GM23248 (cell line): Measurements from ENCODE around the gene EGR1. TPM values are rescaled to one million over a fixed set of nuclear protein-coding genes. Genes with fewer than 3 reads are reported as not detected.
A peak's percentile ranks its signal among the peaks of the same experiment; 100 is the strongest.

Experiments
- DNase-seq: peaks from one replicate; pipeline ENCODE4 v3.0.0-alpha.2; 2015
- H2AFZ ChIP-seq: fragments of 200-600 bp; sonication (generic); 2 replicates; pipeline ENCODE4 v1.6.1; 2016; ENCODE audit warnings: antibody characterized with exemption
- H3F3A ChIP-seq: fragments of 200-600 bp; sonication (generic); 2 replicates; pipeline ENCODE4 v1.6.1; 2016; ENCODE audit warnings: mild to moderate bottlenecking, antibody characterized with exemption, mixed run types; ENCODE audit not compliant: insufficient read depth
- H3K27ac ChIP-seq: fragments of 200-600 bp; sonication (generic); 2 replicates; pipeline ENCODE4 v1.5.1; 2016; ENCODE audit warnings: mild to moderate bottlenecking
- H3K27me3 ChIP-seq: fragments of 200-600 bp; sonication (generic); replicated peaks from 2 replicates; pipeline ENCODE4 v1.6.1; 2016; ENCODE audit warnings: mild to moderate bottlenecking; ENCODE audit not compliant: insufficient read depth
- H3K36me3 ChIP-seq: fragments of 200-600 bp; sonication (generic); 2 replicates; pipeline ENCODE4 v1.6.1; 2016; ENCODE audit warnings: low read depth, mild to moderate bottlenecking
- H3K4me1 ChIP-seq: fragments of 200-600 bp; sonication (generic); 2 replicates; pipeline ENCODE4 v1.6.1; 2016; ENCODE audit warnings: mild to moderate bottlenecking; ENCODE audit not compliant: insufficient read depth
- H3K4me2 ChIP-seq: fragments of 200-600 bp; sonication (generic); one replicate; pipeline ENCODE4 v1.6.1; 2016; ENCODE audit warnings: mild to moderate bottlenecking; ENCODE audit not compliant: unreplicated experiment
- H3K4me3 ChIP-seq: fragments of 200-600 bp; sonication (generic); 2 replicates; pipeline ENCODE4 v1.5.1; 2016; ENCODE audit warnings: mild to moderate bottlenecking
- H3K79me2 ChIP-seq: fragments of 200-600 bp; sonication (generic); 2 replicates; pipeline ENCODE4 v1.6.1; 2016; ENCODE audit warnings: mild to moderate bottlenecking; ENCODE audit not compliant: insufficient read depth
- H3K9ac ChIP-seq: fragments of 200-600 bp; sonication (generic); 2 replicates; pipeline ENCODE4 v1.6.1; 2016; ENCODE audit warnings: mild to moderate bottlenecking
- H3K9me2 ChIP-seq: fragments of 200-600 bp; sonication (generic); 2 replicates; pipeline ENCODE4 v1.6.1; 2016; ENCODE audit warnings: mixed run types, mild to moderate bottlenecking, moderate library complexity; ENCODE audit not compliant: insufficient read depth
- H3K9me3 ChIP-seq: fragments of 200-600 bp; sonication (generic); one replicate; pipeline ENCODE4 v1.6.1; 2017; ENCODE audit warnings: low read depth
- H4K20me1 ChIP-seq: fragments of 200-600 bp; sonication (generic); 2 replicates; pipeline ENCODE4 v1.6.0; 2016; ENCODE audit not compliant: insufficient read depth
- EZH2 ChIP-seq: fragments of 200-600 bp; sonication (generic); IDR thresholded peaks from 2 replicates; pipeline ENCODE4 v1.6.1; 2018; ENCODE audit warnings: antibody characterized with exemption, mild to moderate bottlenecking; ENCODE audit not compliant: insufficient read depth, poor library complexity, severe bottlenecking
- EZH2phosphoT487 ChIP-seq: fragments of 200-600 bp; sonication (generic); IDR thresholded peaks from 2 replicates; pipeline ENCODE4 v1.6.1; 2018; ENCODE audit warnings: antibody characterized with exemption, moderate library complexity, mild to moderate bottlenecking, low read depth; ENCODE audit not compliant: insufficient read depth
- WGBS, 2 experiments: methylation state at CpG; one replicate each; pipeline ENCODE4 v1.1.6; 2015 to 2017; ENCODE audit warnings: low lambda C conversion rate in 2 of 2, low coverage in 1 of 2; ENCODE audit errors: missing lambda C conversion rate in 2 of 2; 5-methylcytosine and 5-hydroxymethylcytosine counted together
- in situ Hi-C: fragments of 300-500 bp; cut with MboI; formaldehyde crosslinking; loops from 2 replicates; pipeline ENCODE4 v1.15.0; 2020
- polyA plus RNA-seq: library from polyadenylated mRNA; unstranded; fragments of >200 nt; fragmentation: Nextera tagmentation; extraction: Ambion mirVana; gene quantifications from 2 replicates; pipeline ENCODE4 v1.2.1, GENCODE V29; 2016
- total RNA-seq: library from RNA; depleted of rRNA; stranded (reverse); fragments of >200 nt; shearing (Covaris generic); gene quantifications from 2 replicates; pipeline ENCODE4 v1.2.3, GENCODE V29; 2014

Gene EGR1
- total and polyA plus RNA-seq, 2 experiments from 2014 or later, result 19.0 to 170 TPM

DNA sequence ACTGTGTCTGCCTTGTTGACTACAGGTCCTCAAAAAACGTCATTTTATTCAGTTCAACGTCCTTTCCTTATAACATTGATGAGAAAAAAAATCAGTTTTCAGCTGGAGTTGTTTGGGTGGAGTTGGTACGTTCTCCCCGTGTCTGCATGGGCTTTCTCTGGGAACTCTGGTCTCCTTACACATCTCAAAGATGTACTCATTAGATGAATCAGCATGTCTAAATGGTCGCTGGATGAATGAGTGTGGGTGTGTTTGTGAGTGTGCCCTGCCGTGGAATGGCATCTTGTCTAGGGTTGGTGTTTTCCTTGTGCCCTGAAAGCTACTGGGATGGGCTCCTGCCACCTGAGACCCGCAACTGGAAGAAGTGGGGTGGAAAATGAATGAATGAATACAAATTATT is 30.1 kb downstream of the EGR1 start:
- Histone ChIP-seq H3K4me3 (no peak overlapping the region), H3K27ac (0 out of 2 replicates have a peak overlapping the region, but pooled peaks have one; percentile 22)
- TF ChIP-seq EZH2phosphoT487 (no peak), EZH2 (no peak)

GRCh38 chr5:138498376-138498775 is 33.1 kb downstream of the EGR1 start:
- 83 to 88% methylated on average over 4 of the region's 4 CpGs for WGBS, 2 experiments
- Histone ChIP-seq H4K20me1 (no peaks in the 10 kb centered on the region), H3K4me3 (no peak overlapping the region), H3K79me2 (no peaks in the 10 kb centered on the region), H2AFZ (no peak overlapping the region), H3K4me2 (no peak overlapping the region), H3K27me3 (no peaks in the 10 kb centered on the region), H3K9me3 (no peaks in the 10 kb centered on the region), H3K9ac (no peak overlapping the region), H3K27ac (no peak overlapping the region), H3K36me3 (no peaks in the 10 kb centered on the region), H3F3A (peaks cover 9% of the 10 kb centered on the region; the same call in 1 of the 2 replicates), H3K9me2 (no peaks in the 10 kb centered on the region), H3K4me1 (peaks cover 19% of the 10 kb centered on the region)
- in situ Hi-C loops, result no loop called here
- no peak for DNase-seq
- TF ChIP-seq EZH2phosphoT487 (no peak), EZH2 (no peak)

More for the DNA sequence above, 30.1 kb downstream of the EGR1 start:
- DNase-seq, result peak; percentile 76
- no peaks in the 10 kb centered on the region for H3K27me3 ChIP-seq
- peaks cover 27% of the 10 kb centered on the region for H3K4me1 ChIP-seq
- peaks cover 9% of the 10 kb centered on the region; the same call in 1 of the 2 replicates for H3F3A ChIP-seq
- no peaks in the 10 kb centered on the region for H3K79me2 ChIP-seq
- in situ Hi-C loops, result no loop called here
- no peak overlapping the region for H2AFZ ChIP-seq
- H3K9ac ChIP-seq, result no peak overlapping the region
- H3K9me2 ChIP-seq, result no peaks in the 10 kb centered on the region
- H3K36me3 ChIP-seq, result no peaks in the 10 kb centered on the region
- H3K4me2 ChIP-seq, result no peak overlapping the region
- H3K9me3 ChIP-seq, result no peaks in the 10 kb centered on the region
- 38 to 43% methylated on average over 7 of the region's 7 CpGs for WGBS, 2 experiments
- no peaks in the 10 kb centered on the region for H4K20me1 ChIP-seq

DNA sequence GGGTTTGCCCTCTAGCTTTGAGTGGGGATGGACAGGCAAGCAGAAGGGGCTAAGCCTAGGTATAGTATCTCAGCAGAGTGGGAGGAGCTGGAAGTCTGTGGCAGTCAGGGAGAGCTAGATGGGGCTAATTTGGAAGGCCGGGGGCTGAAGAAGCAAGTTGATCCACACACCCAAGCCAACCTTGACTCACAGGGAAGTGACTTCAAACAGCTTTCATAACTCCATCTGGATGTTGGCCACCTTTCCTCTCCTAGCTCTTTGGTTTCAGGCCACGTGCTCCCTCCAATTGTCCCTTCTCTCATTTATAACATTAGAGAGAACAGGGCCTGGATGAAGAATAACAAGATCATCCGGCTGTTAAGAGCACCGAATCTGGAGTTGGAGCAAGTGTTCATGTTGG is 36.8 kb downstream of the EGR1 start:
- Histone ChIP-seq H3F3A (peaks cover 29% of the 10 kb centered on the region), H3K9me2 (no peaks in the 10 kb centered on the region), H3K27ac (no peak overlapping the region), H3K79me2 (peaks cover 12% of the 10 kb centered on the region), H3K9me3 (no peaks in the 10 kb centered on the region), H4K20me1 (no peaks in the 10 kb centered on the region), H2AFZ (no peak overlapping the region), H3K36me3 (peaks cover 12% of the 10 kb centered on the region; the same call in 1 of the 2 replicates), H3K4me1 (peaks cover 27% of the 10 kb centered on the region), H3K9ac (no peak overlapping the region), H3K27me3 (no peaks in the 10 kb centered on the region), H3K4me2 (no peak overlapping the region), H3K4me3 (no peak overlapping the region)
- TF ChIP-seq EZH2phosphoT487 (no peak), EZH2 (no peak)
- peak; percentile 74 for DNase-seq
- in situ Hi-C loops, result no loop called here
- WGBS, 2 experiments, result 57 to 69% methylated on average over 4 of the region's 4 CpGs

DNA sequence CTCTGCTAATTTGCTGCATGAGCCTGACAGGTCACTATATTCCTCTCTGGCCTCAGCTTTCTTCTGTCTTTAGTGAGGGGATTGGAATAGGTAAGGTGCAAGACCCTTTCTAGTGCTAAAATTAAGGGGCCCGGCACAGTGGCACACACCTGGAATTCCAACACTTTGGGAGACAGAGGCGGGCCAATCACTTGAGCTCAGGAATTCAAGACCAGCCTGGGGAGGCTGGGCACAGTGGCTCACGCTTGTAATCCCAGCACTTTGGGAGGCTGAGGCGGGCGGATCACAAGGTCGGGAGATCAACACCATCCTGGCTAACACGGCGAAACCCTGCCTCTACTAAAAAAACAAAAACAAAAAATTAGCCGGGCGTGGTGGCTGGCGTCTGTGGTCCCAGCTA is 37.2 kb downstream of the EGR1 start:
- Histone ChIP-seq H3K4me2 (no peak overlapping the region), H3K9me3 (no peaks in the 10 kb centered on the region), H3F3A (peaks cover 29% of the 10 kb centered on the region), H3K9me2 (no peaks in the 10 kb centered on the region), H3K9ac (no peak overlapping the region), H3K36me3 (peaks cover 12% of the 10 kb centered on the region; the same call in 1 of the 2 replicates), H3K4me1 (peaks cover 30% of the 10 kb centered on the region), H4K20me1 (no peaks in the 10 kb centered on the region), H2AFZ (no peak overlapping the region), H3K27me3 (no peaks in the 10 kb centered on the region), H3K4me3 (no peak overlapping the region), H3K27ac (no peak overlapping the region), H3K79me2 (peaks cover 12% of the 10 kb centered on the region)
- TF ChIP-seq EZH2phosphoT487 (no peak), EZH2 (no peak)
- in situ Hi-C loops, result no loop called here
- 77 to 90% methylated on average over 11 of the region's 11 CpGs for WGBS, 2 experiments
- no peak for DNase-seq
